HepG2 (cell line): ENCODE results near the gene GGA1. TPM values are rescaled to one million over a fixed set of nuclear protein-coding genes. Genes with fewer than 3 reads are reported as not detected.

Experiments used
- BRD4 ChIP-seq: sonication (generic); formaldehyde crosslinking; IDR thresholded peaks from 2 replicates; pipeline ENCODE4 v1.4.0; 2020; ENCODE audit warnings: missing genetic modification reagents
- IKZF4 ChIP-seq: sonication (generic); formaldehyde crosslinking; IDR thresholded peaks from 2 replicates; pipeline ENCODE4 v1.5.1; 2020; ENCODE audit warnings: borderline replicate concordance, mild to moderate bottlenecking, low read depth, missing genetic modification reagents; ENCODE audit errors: not compliant biosample characterization
- ISX ChIP-seq: sonication (generic); formaldehyde crosslinking; conservative IDR thresholded peaks from 2 replicates; pipeline ENCODE4 v1.5.0; 2020; ENCODE audit warnings: missing genetic modification reagents
- KAT7 ChIP-seq: IDR thresholded peaks from 2 replicates; pipeline ENCODE4 v1.6.1; 2018; ENCODE audit warnings: borderline replicate concordance, missing compliant biosample characterization
- KLF15 ChIP-seq: sonication (generic); formaldehyde crosslinking; IDR thresholded peaks from 2 replicates; pipeline ENCODE4 v1.8.1; 2023; ENCODE audit warnings: borderline replicate concordance, mild to moderate bottlenecking, inconsistent platforms, missing genetic modification reagents, mixed read lengths
- POLR2A ChIP-seq, 2 experiments: IDR thresholded peaks; 2 replicates each; pipeline ENCODE4 v1.6.1; 2011; ENCODE audit warnings: low read depth in 2 of 2, low read length in 2 of 2, mild to moderate bottlenecking in 1 of 2, moderate library complexity in 1 of 2; ENCODE audit not compliant: insufficient read depth in 1 of 2
- SMAD9 ChIP-seq: sonication (generic); formaldehyde crosslinking; IDR thresholded peaks from 2 replicates; pipeline ENCODE4 v1.5.1; 2020; ENCODE audit warnings: mild to moderate bottlenecking, missing genetic modification reagents
- TAF15 ChIP-seq: fragments of 200-400 bp; formaldehyde crosslinking; IDR thresholded peaks from one replicate; pipeline ENCODE4 v1.6.1; 2018; ENCODE audit warnings: mild to moderate bottlenecking, low read depth, low read length; ENCODE audit not compliant: poor library complexity, severe bottlenecking
- YEATS4 ChIP-seq: sonication (generic); formaldehyde crosslinking; IDR thresholded peaks from 2 replicates; pipeline ENCODE4 v1.4.0; 2020; ENCODE audit warnings: missing genetic modification reagents, borderline replicate concordance
- YY1 ChIP-seq: IDR thresholded peaks from 2 replicates; pipeline ENCODE4 v1.6.1; 2011; ENCODE audit warnings: low read length, low read depth, moderate library complexity, mild to moderate bottlenecking; ENCODE audit not compliant: insufficient read depth, insufficient replicate concordance
- ZNF143 ChIP-seq: sonication (generic); formaldehyde crosslinking; IDR thresholded peaks from 2 replicates; pipeline ENCODE4 v1.4.0; 2020; ENCODE audit warnings: missing genetic modification reagents
- ZNF230 ChIP-seq: sonication (generic); formaldehyde crosslinking; IDR thresholded peaks from 2 replicates; pipeline ENCODE4 v1.4.0; 2020; ENCODE audit warnings: mild to moderate bottlenecking, missing genetic modification reagents
- ZNF546 ChIP-seq: sonication (generic); formaldehyde crosslinking; conservative IDR thresholded peaks from 2 replicates; pipeline ENCODE4 v1.8.1; 2023; ENCODE audit warnings: mild to moderate bottlenecking, missing genetic modification reagents
- ZNF747 ChIP-seq: sonication (generic); formaldehyde crosslinking; IDR thresholded peaks from 2 replicates; pipeline ENCODE4 v1.8.1; 2023; ENCODE audit warnings: missing genetic modification reagents, mild to moderate bottlenecking, borderline replicate concordance
- polyA plus RNA-seq, 8 experiments: library from polyadenylated mRNA; depleted of rRNA in 3 of 8; stranded (reverse) in 7 of 8; unstranded in 1 of 8; fragments of >200 nt; fragmentation: Illumina TruSeq in 4 of 8; extraction: Trizol in 4 of 8; gene quantifications; 2 replicates each; pipeline versions ENCODE4 v1.2.1 to v1.2.3, GENCODE V29; 2011 to 2016; ENCODE audit warnings: low read depth in 4 of 8, missing spikeins in 1 of 8, mixed read lengths in 1 of 8; ENCODE audit not compliant: insufficient read depth in 1 of 8
- total RNA-seq, 5 experiments: library from RNA; depleted of rRNA; stranded (reverse); fragments of >200 nt; fragmentation: Illumina TruSeq; extraction: Trizol; gene quantifications; 2 replicates each; pipeline ENCODE4 v1.2.3, GENCODE V29; 2016; ENCODE audit warnings: low read depth in 1 of 5
- TF ChIP-seq, protein P1 (sequence below): sonication (generic); formaldehyde crosslinking; IDR thresholded peaks from 2 replicates; pipeline ENCODE4 v1.8.0; 2022; ENCODE audit warnings: mild to moderate bottlenecking, missing genetic modification reagents; ENCODE audit not compliant: insufficient replicate concordance
- TF ChIP-seq, protein P2 (sequence below): sonication (generic); formaldehyde crosslinking; conservative IDR thresholded peaks from 2 replicates; pipeline ENCODE4 v1.8.0; 2022; ENCODE audit warnings: mild to moderate bottlenecking, moderate library complexity, missing genetic modification reagents
- TF ChIP-seq, protein P3 (sequence below): IDR thresholded peaks from 2 replicates; pipeline ENCODE4 v1.6.1; 2016; ENCODE audit warnings: mild to moderate bottlenecking, missing biosample characterization, missing genetic modification reagents
- TF ChIP-seq, protein P4 (sequence below): sonication (generic); formaldehyde crosslinking; IDR thresholded peaks from 2 replicates; pipeline ENCODE4 v1.4.0; 2020; ENCODE audit warnings: mild to moderate bottlenecking, missing genetic modification reagents
- TF ChIP-seq, protein P5 (sequence below): sonication (generic); formaldehyde crosslinking; IDR thresholded peaks from 2 replicates; pipeline ENCODE4 v1.4.0; 2020; ENCODE audit warnings: missing genetic modification reagents, borderline replicate concordance

GGA1 gene
- total and polyA plus RNA-seq, 2 of the 13 experiments (the other 11 are each of a cell fraction or from before 2014, with no cell fraction given): 29.1 to 87.2 TPM

DNA sequence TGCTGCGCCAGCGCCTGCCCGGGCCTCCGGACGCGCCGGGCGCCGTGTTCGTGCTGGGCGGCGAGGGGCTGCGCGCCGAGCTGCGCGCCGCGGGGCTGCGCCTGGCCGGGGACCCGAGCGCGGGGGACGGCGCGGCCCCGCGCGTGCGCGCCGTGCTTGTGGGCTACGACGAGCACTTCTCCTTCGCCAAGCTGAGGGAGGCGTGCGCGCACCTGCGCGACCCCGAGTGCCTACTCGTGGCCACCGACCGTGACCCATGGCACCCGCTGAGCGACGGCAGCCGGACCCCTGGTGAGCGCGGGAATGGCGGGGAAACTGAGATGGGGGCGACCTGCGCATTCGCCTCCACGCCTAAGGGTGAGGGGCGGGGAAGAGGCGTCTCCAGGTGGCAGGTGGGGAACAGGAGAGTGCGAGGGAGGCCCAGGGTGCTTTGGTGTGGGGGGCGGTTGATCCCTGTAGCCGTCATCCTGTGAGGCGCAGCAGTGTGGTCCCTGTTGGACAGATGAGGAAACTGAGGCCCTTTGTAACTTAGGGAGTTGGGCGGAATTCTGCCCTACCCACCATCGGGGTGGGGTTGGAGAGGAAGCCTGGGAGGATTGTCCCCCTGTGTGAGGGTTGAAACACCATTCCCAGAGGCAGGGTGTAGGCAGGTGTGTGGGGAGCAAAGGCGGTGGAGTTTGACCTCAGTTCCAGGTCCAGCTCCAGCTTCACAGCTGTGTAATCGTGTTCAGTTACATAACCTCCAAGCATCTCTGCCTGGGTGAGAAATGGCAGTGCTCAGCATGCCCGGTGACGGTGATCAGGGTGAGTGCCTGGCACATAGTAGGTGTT lies 50.6 kb downstream of the GGA1 start (continued):
- TF ChIP-seq, protein P1, sequence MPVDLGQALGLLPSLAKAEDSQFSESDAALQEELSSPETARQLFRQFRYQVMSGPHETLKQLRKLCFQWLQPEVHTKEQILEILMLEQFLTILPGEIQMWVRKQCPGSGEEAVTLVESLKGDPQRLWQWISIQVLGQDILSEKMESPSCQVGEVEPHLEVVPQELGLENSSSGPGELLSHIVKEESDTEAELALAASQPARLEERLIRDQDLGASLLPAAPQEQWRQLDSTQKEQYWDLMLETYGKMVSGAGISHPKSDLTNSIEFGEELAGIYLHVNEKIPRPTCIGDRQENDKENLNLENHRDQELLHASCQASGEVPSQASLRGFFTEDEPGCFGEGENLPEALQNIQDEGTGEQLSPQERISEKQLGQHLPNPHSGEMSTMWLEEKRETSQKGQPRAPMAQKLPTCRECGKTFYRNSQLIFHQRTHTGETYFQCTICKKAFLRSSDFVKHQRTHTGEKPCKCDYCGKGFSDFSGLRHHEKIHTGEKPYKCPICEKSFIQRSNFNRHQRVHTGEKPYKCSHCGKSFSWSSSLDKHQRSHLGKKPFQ (CRISPR knock-in tag): no peak
- TF ChIP-seq, protein P2, sequence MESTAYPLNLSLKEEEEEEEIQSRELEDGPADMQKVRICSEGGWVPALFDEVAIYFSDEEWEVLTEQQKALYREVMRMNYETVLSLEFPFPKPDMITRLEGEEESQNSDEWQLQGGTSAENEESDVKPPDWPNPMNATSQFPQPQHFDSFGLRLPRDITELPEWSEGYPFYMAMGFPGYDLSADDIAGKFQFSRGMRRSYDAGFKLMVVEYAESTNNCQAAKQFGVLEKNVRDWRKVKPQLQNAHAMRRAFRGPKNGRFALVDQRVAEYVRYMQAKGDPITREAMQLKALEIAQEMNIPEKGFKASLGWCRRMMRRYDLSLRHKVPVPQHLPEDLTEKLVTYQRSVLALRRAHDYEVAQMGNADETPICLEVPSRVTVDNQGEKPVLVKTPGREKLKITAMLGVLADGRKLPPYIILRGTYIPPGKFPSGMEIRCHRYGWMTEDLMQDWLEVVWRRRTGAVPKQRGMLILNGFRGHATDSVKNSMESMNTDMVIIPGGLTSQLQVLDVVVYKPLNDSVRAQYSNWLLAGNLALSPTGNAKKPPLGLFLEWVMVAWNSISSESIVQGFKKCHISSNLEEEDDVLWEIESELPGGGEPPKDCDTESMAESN: no peak
- TF ChIP-seq ZNF230 (CRISPR knock-in tag): 0 out of 2 replicates have a peak, but pooled peaks have one; percentile 62
- no peak for TF ChIP-seq KLF15 (CRISPR knock-in tag)
- TF ChIP-seq ZNF546 (CRISPR knock-in tag): 0 out of 2 replicates have a peak, but pooled peaks have one; percentile 39
- TF ChIP-seq ZNF747 (CRISPR knock-in tag): peak; percentile 50
- TF ChIP-seq, protein P3, sequence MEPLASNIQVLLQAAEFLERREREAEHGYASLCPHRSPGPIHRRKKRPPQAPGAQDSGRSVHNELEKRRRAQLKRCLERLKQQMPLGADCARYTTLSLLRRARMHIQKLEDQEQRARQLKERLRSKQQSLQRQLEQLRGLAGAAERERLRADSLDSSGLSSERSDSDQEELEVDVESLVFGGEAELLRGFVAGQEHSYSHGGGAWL (CRISPR knock-in tag): 0 out of 2 replicates have a peak, but pooled peaks have one; percentile 44
- no peak for TF ChIP-seq BRD4
- no peak for TF ChIP-seq ZNF143 (CRISPR knock-in tag)
- no peak for TF ChIP-seq TAF15
- peak; percentile 88 for TF ChIP-seq YEATS4 (CRISPR knock-in tag)
- TF ChIP-seq POLR2A (IDR thresholded peaks at IDR 0.05; ENCODE audit: insufficient read depth in 1 of 2, low read depth in 2 of 2, low read length in 2 of 2): peak; percentile 76 to 86; a peak in 3 of 4 replicates
- TF ChIP-seq, protein P4, sequence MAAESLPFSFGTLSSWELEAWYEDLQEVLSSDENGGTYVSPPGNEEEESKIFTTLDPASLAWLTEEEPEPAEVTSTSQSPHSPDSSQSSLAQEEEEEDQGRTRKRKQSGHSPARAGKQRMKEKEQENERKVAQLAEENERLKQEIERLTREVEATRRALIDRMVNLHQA: no peak
- TF ChIP-seq SMAD9 (CRISPR knock-in tag): peak; percentile 43; the same call in 1 of the 2 replicates
- no peak for TF ChIP-seq ISX
- TF ChIP-seq IKZF4 (CRISPR knock-in tag): peak; percentile 77
- TF ChIP-seq KAT7 (CRISPR knock-in tag): peak; percentile 63
- peak; percentile 52 for TF ChIP-seq YY1
- TF ChIP-seq, protein P5, sequence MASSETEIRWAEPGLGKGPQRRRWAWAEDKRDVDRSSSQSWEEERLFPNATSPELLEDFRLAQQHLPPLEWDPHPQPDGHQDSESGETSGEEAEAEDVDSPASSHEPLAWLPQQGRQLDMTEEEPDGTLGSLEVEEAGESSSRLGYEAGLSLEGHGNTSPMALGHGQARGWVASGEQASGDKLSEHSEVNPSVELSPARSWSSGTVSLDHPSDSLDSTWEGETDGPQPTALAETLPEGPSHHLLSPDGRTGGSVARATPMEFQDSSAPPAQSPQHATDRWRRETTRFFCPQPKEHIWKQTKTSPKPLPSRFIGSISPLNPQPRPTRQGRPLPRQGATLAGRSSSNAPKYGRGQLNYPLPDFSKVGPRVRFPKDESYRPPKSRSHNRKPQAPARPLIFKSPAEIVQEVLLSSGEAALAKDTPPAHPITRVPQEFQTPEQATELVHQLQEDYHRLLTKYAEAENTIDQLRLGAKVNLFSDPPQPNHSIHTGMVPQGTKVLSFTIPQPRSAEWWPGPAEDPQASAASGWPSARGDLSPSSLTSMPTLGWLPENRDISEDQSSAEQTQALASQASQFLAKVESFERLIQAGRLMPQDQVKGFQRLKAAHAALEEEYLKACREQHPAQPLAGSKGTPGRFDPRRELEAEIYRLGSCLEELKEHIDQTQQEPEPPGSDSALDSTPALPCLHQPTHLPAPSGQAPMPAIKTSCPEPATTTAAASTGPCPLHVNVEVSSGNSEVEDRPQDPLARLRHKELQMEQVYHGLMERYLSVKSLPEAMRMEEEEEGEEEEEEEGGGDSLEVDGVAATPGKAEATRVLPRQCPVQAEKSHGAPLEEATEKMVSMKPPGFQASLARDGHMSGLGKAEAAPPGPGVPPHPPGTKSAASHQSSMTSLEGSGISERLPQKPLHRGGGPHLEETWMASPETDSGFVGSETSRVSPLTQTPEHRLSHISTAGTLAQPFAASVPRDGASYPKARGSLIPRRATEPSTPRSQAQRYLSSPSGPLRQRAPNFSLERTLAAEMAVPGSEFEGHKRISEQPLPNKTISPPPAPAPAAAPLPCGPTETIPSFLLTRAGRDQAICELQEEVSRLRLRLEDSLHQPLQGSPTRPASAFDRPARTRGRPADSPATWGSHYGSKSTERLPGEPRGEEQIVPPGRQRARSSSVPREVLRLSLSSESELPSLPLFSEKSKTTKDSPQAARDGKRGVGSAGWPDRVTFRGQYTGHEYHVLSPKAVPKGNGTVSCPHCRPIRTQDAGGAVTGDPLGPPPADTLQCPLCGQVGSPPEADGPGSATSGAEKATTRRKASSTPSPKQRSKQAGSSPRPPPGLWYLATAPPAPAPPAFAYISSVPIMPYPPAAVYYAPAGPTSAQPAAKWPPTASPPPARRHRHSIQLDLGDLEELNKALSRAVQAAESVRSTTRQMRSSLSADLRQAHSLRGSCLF (CRISPR knock-in tag): no peak
